ENCODE data around the gene MOCS3.
"Not testable (repeated sequence)": the region's sequence is repeated elsewhere in the genome, so short reads cannot be mapped to it uniquely, and the experiment has no call there.

Gene MOCS3

GRCh38 chr20:50932016-50932485 is 26.6 kb upstream of the MOCS3 start:
- DNase-seq (ENCODE audit: low spot score), result no peak

- no peak for DNase-seq (ENCODE audit: low spot score)
Measured at GRCh38 chr20:50932691-50933280, 25.8 kb upstream of the MOCS3 start.

DNA sequence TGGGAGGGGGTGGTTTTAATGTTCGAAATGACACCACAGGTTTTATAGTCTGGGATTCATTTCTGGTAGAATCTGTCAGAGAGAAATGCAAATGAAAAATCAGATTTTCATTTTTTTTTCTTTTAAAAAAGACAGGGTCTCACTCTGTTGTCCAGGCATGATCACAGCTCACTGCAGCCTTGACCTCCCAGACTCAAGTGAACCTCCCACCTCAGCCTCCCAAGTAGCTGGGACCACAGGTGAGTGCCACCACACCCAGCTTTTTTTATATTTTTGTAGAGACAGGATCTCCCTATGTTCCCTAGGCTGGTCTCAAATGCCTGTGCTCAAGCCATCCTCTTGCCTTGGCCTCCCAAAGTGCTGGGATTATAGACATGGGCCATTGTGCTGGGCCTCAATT is 25.0 kb upstream of the MOCS3 start:
- no peak for DNase-seq (ENCODE audit: low spot score)

- DNase-seq (ENCODE audit: low spot score), result no peak
Measured at GRCh38 chr20:50943069-50943468, 15.5 kb upstream of the MOCS3 start.

- DNase-seq (ENCODE audit: low spot score), result no peak
Measured at GRCh38 chr20:50948132-50948785, 10.4 kb upstream of the MOCS3 start.

DNA sequence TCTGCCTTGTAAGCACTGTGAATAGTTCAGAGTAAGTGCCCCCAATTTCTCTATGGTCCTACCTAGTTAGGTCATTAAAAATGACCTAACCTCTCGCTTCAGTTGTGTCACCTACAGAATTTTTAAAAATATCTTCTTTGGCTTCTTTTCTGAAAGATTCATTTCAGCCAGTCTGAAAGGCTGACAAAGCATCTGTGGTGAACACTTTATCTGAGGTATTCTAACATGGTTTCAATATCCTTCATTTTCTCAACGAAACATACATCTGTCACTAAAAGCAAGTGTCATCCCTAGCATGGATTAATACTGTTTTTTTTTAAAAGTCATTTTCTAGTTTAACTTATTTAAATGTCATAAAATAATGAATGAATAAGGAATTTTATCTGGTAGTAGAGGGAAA is 5.4 kb upstream of the MOCS3 start:
- no peak for DNase-seq (ENCODE audit: low spot score)

GRCh38 chr20:50953821-50954220 is 4.8 kb upstream of the MOCS3 start:
- DNase-seq (ENCODE audit: low spot score), result no peak

DNA sequence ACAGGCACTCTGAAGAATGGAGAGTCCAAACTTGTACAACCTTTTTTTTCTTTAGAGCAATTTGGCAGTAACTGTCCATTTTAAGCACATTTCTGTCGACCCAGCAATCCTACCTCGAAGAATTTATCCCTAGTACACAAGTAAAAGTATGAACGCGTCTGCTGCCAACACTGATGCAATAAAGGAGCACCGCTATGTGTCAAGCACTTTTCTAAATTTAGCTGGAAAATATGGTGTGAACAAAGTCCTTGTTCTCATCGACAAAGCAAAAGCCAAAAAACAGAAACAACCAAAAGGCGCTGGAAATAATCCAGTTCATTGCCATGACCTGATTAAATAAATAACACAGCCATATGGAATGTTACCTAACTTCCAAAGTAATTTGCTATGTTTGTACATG is 1.3 kb upstream of the MOCS3 start:
- DNase-seq (ENCODE audit: low spot score), result no peak

- peak; percentile 88 for DNase-seq (ENCODE audit: low spot score)
Measured at GRCh38 chr20:50957798-50958614, 612 bp upstream of the MOCS3 start, which contains the start of gene DPM1. Gene DPM1 (minus strand): TSS chr20:50958532. CDS start chr20:50958523, 9 bp downstream.

DNA sequence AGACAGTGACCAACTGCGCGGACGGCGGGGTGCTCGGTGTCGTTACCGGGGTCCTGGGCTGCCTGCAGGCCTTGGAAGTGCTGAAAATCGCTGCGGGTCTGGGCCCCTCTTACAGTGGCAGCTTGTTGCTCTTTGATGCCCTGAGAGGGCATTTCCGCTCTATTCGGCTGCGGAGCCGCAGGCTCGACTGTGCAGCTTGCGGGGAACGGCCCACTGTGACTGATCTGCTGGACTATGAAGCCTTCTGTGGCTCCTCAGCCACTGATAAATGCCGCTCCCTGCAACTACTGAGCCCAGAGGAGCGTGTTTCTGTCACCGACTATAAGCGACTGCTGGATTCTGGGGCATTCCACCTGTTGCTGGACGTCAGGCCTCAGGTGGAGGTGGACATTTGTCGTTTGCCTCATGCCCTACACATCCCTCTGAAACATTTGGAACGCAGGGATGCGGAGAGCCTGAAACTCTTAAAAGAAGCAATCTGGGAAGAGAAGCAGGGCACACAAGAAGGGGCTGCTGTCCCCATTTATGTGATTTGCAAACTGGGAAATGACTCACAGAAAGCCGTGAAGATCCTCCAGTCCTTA is 1.0 kb downstream of the MOCS3 start:
- no peak for DNase-seq (ENCODE audit: low spot score)

DNA sequence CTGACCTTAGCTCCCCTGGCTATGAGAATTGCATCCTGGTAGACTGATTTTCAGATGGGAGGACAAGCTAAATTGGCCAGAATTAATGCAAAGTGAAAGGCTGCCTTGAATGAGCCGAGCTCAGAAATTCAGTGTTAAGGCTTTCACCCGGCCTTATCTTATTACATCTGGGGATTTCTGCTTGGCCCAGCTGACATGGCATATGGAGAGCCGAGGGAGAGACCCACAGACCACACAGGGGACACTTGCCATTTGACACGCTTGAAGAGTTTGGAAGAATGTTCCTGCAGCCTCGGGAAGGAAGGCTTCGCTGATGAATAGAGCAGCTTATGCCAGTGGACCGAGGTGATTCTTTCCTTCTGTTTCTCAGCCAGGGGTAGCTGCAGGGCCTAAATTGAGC is 9.0 kb downstream of the MOCS3 start:
- DNase-seq (ENCODE audit: low spot score), result no peak

DNA sequence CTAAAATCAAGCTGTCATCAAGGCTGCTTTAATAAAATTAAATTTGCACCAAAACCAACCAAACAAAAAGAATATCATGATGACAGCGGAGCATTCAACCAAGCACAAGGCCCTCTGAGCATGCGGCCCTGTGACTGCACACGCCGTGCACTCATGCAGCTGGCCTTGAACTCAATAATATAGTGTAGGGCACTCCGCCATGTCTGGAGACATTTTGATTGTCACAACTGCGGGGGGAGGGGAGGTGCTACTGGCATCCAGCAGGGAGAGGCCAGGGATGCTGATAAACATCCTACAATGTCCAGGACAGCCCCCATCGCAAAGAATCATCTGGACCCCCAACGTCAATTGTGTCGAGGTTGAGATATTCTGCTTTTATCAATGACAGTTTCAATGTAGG is 9.7 kb downstream of the MOCS3 start:
- no peak for DNase-seq (ENCODE audit: low spot score)

GRCh38 chr20:50969435-50969834 is 10.8 kb downstream of the MOCS3 start:
- DNase-seq (ENCODE audit: low spot score), result no peak

GRCh38 chr20:50969912-50970311 is 11.3 kb downstream of the MOCS3 start:
- no peak for DNase-seq (ENCODE audit: low spot score)

DNA sequence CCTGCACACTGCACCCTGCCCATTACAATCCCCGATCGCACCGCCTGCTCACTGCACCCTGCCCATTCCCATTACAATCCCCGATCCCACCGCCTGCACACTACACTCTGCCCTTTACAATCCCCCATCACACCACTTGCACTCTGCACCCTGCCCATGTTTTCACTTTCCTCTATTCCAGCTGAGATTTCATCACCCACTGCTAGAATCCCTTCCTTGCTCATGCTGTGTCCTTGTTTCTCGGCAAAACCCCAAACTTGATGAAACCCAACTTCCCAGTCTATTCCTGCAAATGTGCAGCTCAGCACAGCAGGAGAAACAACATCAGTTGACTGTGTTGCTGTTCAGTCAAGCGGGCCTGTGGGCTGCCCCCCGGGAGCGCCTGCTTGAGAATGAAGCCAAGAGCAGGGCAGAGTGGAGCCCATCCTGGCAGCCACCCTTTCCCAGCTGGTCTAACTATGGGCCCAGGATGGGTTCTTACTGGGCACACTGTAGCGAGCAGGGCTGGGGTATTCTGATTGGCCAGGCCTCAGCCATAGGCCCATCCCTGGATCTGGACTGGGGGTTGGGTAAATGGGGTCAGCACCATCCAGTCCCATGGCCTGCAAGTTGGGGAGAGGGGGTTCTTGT is 17.2 kb downstream of the MOCS3 start:
- no peak for DNase-seq (ENCODE audit: low spot score)

GRCh38 chr20:50977066-50978021 is 18.7 kb downstream of the MOCS3 start:
- DNase-seq (ENCODE audit: low spot score), result no peak

DNA sequence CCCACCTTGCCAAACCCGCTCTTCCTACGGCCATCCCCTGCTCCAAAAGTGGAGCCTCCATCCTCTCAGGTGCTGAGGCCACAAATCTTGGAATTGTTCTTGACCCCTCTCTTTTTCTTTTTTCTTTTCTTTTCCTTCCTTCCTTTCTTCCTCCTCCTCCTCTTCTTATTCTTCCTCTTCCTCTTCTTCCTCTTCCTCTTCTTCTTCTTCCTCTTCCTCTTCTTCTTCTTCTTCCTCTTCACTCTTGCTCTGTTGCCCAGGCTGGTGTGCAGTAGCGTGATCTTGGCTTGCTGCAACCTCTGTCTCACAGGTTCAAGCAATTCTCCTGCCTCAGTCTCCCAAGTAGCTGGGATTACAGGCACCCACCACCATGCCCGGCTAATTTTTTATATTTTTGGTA is 19.9 kb downstream of the MOCS3 start:
- not testable (repeated sequence) for DNase-seq (ENCODE audit: low spot score)

GRCh38 chr20:50980071-50980681 is 21.6 kb downstream of the MOCS3 start:
- DNase-seq (ENCODE audit: low spot score), result peak; percentile 99

- peak; percentile 79 for DNase-seq (ENCODE audit: low spot score)
Measured at GRCh38 chr20:50980851-50981713, 22.5 kb downstream of the MOCS3 start.

- DNase-seq (ENCODE audit: low spot score), result no peak
Measured at GRCh38 chr20:50981714-50982048, 23.1 kb downstream of the MOCS3 start.

Data from COLO829 (cell line).